Activated naive CD8-positive, alpha-beta T cell treated with anti-CD3 and anti-CD28 coated beads, Interleukin-2, amount 10 ng/mL, durations not matched to agents 7 days and 5 days (primary cell): ENCODE data around the gene SLC9A9. TPM values are rescaled to one million over a fixed set of nuclear protein-coding genes. Genes with fewer than 3 reads are reported as not detected.

Experiments used
- ATAC-seq: fragments of 150-1000 bp; cut with Tn5 transposase; one replicate; pipeline ENCODE4 v1.10.0; 2021; ENCODE audit warnings: low read depth, moderate library complexity
- POLR2A ChIA-PET: fragments of 350-600 bp; sonication (Branson Sonifier 250); formaldehyde crosslinking; loops from one replicate; lab custom pipeline; 2021; ENCODE audit warnings: antibody characterized with exemption; lab: Charles Lee
- DNase-seq: peaks from one replicate; pipeline ENCODE4 v3.0.0; 2021
- H3K27ac Mint-ChIP-seq: one replicate; pipeline ENCODE4 v1.8.0; 2022; ENCODE audit warnings: mild to moderate bottlenecking, mixed read lengths
- H3K27me3 Mint-ChIP-seq: one replicate; pipeline ENCODE4 v1.8.0; 2022; ENCODE audit warnings: mild to moderate bottlenecking, moderate library complexity, mixed read lengths
- H3K36me3 Mint-ChIP-seq: one replicate; pipeline ENCODE4 v1.8.0; 2021; ENCODE audit warnings: mild to moderate bottlenecking, mixed read lengths
- H3K4me1 Mint-ChIP-seq: one replicate; pipeline ENCODE4 v1.8.0; 2021; ENCODE audit warnings: mixed read lengths
- H3K4me3 Mint-ChIP-seq: one replicate; pipeline ENCODE4 v1.8.0; 2022; ENCODE audit warnings: mild to moderate bottlenecking, moderate library complexity, mixed read lengths
- H3K9me3 Mint-ChIP-seq: one replicate; pipeline ENCODE4 v1.8.0; 2021; ENCODE audit warnings: mixed read lengths
- total RNA-seq, 2 experiments: library from RNA; stranded (reverse); gene quantifications; one replicate each; pipeline ENCODE4 v1.2.3, GENCODE V29; 2021

The SLC9A9 gene
- total RNA-seq, 2 experiments from 2014 or later, result 9.9 to 13.2 TPM

GRCh38 chr3:143263852-143264513, 584.3 kb downstream of the SLC9A9 start:
- POLR2A ChIA-PET, result no interaction called here
- Mint-ChIP-seq H3K27me3 (no peaks in the 10 kb centered on the region), H3K27ac (no peak overlapping the region), H3K36me3 (peaks cover 1% of the 10 kb centered on the region), H3K9me3 (no peaks in the 10 kb centered on the region), H3K4me3 (no peak overlapping the region), H3K4me1 (peaks cover 3% of the 10 kb centered on the region)
- no peak for DNase-seq
- ATAC-seq, result no peak

GRCh38 chr3:143261848-143262247, 586.4 kb downstream of the SLC9A9 start:
- no peaks in the 10 kb centered on the region for H3K27me3 Mint-ChIP-seq
- H3K9me3 Mint-ChIP-seq, result no peaks in the 10 kb centered on the region
- peaks cover 1% of the 10 kb centered on the region for H3K36me3 Mint-ChIP-seq
- DNase-seq (no peak), ATAC-seq (no peak)
- H3K4me1 Mint-ChIP-seq, result peaks cover under 1% of the 10 kb centered on the region
- H3K4me3 Mint-ChIP-seq, result no peak overlapping the region
- POLR2A ChIA-PET, result no interaction called here
- no peak overlapping the region for H3K27ac Mint-ChIP-seq

- POLR2A ChIA-PET, result no interaction called here
- Mint-ChIP-seq H3K4me1 (no peaks in the 10 kb centered on the region), H3K9me3 (no peaks in the 10 kb centered on the region), H3K27ac (no peak overlapping the region), H3K36me3 (no peaks in the 10 kb centered on the region), H3K4me3 (no peak overlapping the region), H3K27me3 (no peaks in the 10 kb centered on the region)
- no peak for DNase-seq
- ATAC-seq, result no peak
Measured at GRCh38 chr3:143258692-143259091, 589.6 kb downstream of the SLC9A9 start.

GRCh38 chr3:143256416-143256815, 591.9 kb downstream of the SLC9A9 start:
- DNase-seq, result no peak
- Mint-ChIP-seq H3K27ac (no peak overlapping the region), H3K4me3 (no peak overlapping the region), H3K36me3 (no peaks in the 10 kb centered on the region), H3K4me1 (no peaks in the 10 kb centered on the region), H3K27me3 (no peaks in the 10 kb centered on the region), H3K9me3 (no peaks in the 10 kb centered on the region)
- POLR2A ChIA-PET, result no interaction called here
- ATAC-seq, result no peak

GRCh38 chr3:143255739-143256138, 592.5 kb downstream of the SLC9A9 start:
- ATAC-seq (no peak), DNase-seq (no peak)
- Mint-ChIP-seq H3K4me1 (no peaks in the 10 kb centered on the region), H3K27me3 (no peaks in the 10 kb centered on the region), H3K27ac (no peak overlapping the region), H3K4me3 (no peak overlapping the region), H3K36me3 (no peaks in the 10 kb centered on the region), H3K9me3 (peaks cover 3% of the 10 kb centered on the region)
- POLR2A ChIA-PET, result no interaction called here

- Mint-ChIP-seq H3K36me3 (peaks cover 5% of the 10 kb centered on the region), H3K9me3 (peaks cover 9% of the 10 kb centered on the region), H3K27ac (no peak overlapping the region), H3K27me3 (no peaks in the 10 kb centered on the region), H3K4me3 (no peak overlapping the region), H3K4me1 (no peaks in the 10 kb centered on the region)
- ATAC-seq, result no peak
- POLR2A ChIA-PET, result no interaction called here
- no peak for DNase-seq
Measured at GRCh38 chr3:143252931-143253330, 595.3 kb downstream of the SLC9A9 start.

GRCh38 chr3:143249014-143249413, 599.3 kb downstream of the SLC9A9 start:
- Mint-ChIP-seq H3K4me3 (no peak overlapping the region), H3K36me3 (peaks cover 5% of the 10 kb centered on the region), H3K9me3 (peaks cover 9% of the 10 kb centered on the region), H3K27me3 (no peaks in the 10 kb centered on the region), H3K4me1 (no peaks in the 10 kb centered on the region), H3K27ac (peak overlapping the region; percentile 26)
- POLR2A ChIA-PET, result no interaction called here
- ATAC-seq (no peak), DNase-seq (no peak)

GRCh38 chr3:143247073-143247472, 601.2 kb downstream of the SLC9A9 start:
- H3K27ac Mint-ChIP-seq, result no peak overlapping the region
- no peak for ATAC-seq
- no peak overlapping the region for H3K4me3 Mint-ChIP-seq
- POLR2A ChIA-PET, result no interaction called here
- no peaks in the 10 kb centered on the region for H3K27me3 Mint-ChIP-seq
- peaks cover 9% of the 10 kb centered on the region for H3K9me3 Mint-ChIP-seq
- H3K36me3 Mint-ChIP-seq, result peaks cover 5% of the 10 kb centered on the region
- H3K4me1 Mint-ChIP-seq, result no peaks in the 10 kb centered on the region
- DNase-seq, result no peak

GRCh38 chr3:143245692-143246091, 602.6 kb downstream of the SLC9A9 start:
- Mint-ChIP-seq H3K4me1 (no peaks in the 10 kb centered on the region), H3K4me3 (no peak overlapping the region), H3K27me3 (no peaks in the 10 kb centered on the region), H3K27ac (no peak overlapping the region), H3K9me3 (peaks cover 5% of the 10 kb centered on the region), H3K36me3 (peaks cover 5% of the 10 kb centered on the region)
- POLR2A ChIA-PET, result no interaction called here
- no peak for ATAC-seq
- DNase-seq, result no peak

GRCh38 chr3:143244516-143245063, 603.7 kb downstream of the SLC9A9 start:
- POLR2A ChIA-PET, result no interaction called here
- Mint-ChIP-seq H3K9me3 (peaks cover 2% of the 10 kb centered on the region), H3K4me1 (no peaks in the 10 kb centered on the region), H3K27me3 (no peaks in the 10 kb centered on the region), H3K36me3 (peaks cover 3% of the 10 kb centered on the region), H3K4me3 (no peak overlapping the region), H3K27ac (no peak overlapping the region)
- DNase-seq (no peak), ATAC-seq (no peak)

- POLR2A ChIA-PET, result no interaction called here
- Mint-ChIP-seq H3K27ac (no peak overlapping the region), H3K27me3 (no peaks in the 10 kb centered on the region), H3K4me1 (no peaks in the 10 kb centered on the region), H3K36me3 (no peaks in the 10 kb centered on the region), H3K9me3 (peaks cover 3% of the 10 kb centered on the region), H3K4me3 (no peak overlapping the region)
- no peak for DNase-seq
- ATAC-seq, result no peak
Measured at GRCh38 chr3:143243686-143244085, 604.6 kb downstream of the SLC9A9 start.

- H3K36me3 Mint-ChIP-seq, result no peaks in the 10 kb centered on the region
- DNase-seq (no peak), ATAC-seq (no peak)
- peaks cover 3% of the 10 kb centered on the region for H3K9me3 Mint-ChIP-seq
- no peaks in the 10 kb centered on the region for H3K4me1 Mint-ChIP-seq
- H3K27me3 Mint-ChIP-seq, result no peaks in the 10 kb centered on the region
- H3K4me3 Mint-ChIP-seq, result no peak overlapping the region
- POLR2A ChIA-PET, result no interaction called here
- H3K27ac Mint-ChIP-seq, result no peak overlapping the region
Measured at GRCh38 chr3:143242691-143243090, 605.6 kb downstream of the SLC9A9 start.

GRCh38 chr3:143242101-143242500, 606.2 kb downstream of the SLC9A9 start:
- H3K4me3 Mint-ChIP-seq, result no peak overlapping the region
- no peaks in the 10 kb centered on the region for H3K4me1 Mint-ChIP-seq
- no peak overlapping the region for H3K27ac Mint-ChIP-seq

GRCh38 chr3:143241481-143241951, 606.8 kb downstream of the SLC9A9 start:
- no peak overlapping the region for H3K4me3 Mint-ChIP-seq
- H3K27ac Mint-ChIP-seq, result no peak overlapping the region
- no peaks in the 10 kb centered on the region for H3K4me1 Mint-ChIP-seq
- no peaks in the 10 kb centered on the region for H3K27me3 Mint-ChIP-seq
- H3K36me3 Mint-ChIP-seq, result peaks cover 1% of the 10 kb centered on the region
- POLR2A ChIA-PET, result no interaction called here
- DNase-seq, result no peak
- ATAC-seq, result no peak
- H3K9me3 Mint-ChIP-seq, result peaks cover 6% of the 10 kb centered on the region

More at GRCh38 chr3:143242101-143242500, 606.2 kb downstream of the SLC9A9 start:
- ATAC-seq (no peak), DNase-seq (no peak)
- H3K27me3 Mint-ChIP-seq, result no peaks in the 10 kb centered on the region
- POLR2A ChIA-PET, result no interaction called here
- no peaks in the 10 kb centered on the region for H3K36me3 Mint-ChIP-seq
- peaks cover 5% of the 10 kb centered on the region for H3K9me3 Mint-ChIP-seq
